Measurements from ENCODE around the gene UTRN. TPM values are rescaled to one million over a fixed set of nuclear protein-coding genes. Genes with fewer than 3 reads are reported as not detected.

UTRN gene
- total RNA-seq, 1 donor from 2014 or later, result 133 TPM

DNA sequence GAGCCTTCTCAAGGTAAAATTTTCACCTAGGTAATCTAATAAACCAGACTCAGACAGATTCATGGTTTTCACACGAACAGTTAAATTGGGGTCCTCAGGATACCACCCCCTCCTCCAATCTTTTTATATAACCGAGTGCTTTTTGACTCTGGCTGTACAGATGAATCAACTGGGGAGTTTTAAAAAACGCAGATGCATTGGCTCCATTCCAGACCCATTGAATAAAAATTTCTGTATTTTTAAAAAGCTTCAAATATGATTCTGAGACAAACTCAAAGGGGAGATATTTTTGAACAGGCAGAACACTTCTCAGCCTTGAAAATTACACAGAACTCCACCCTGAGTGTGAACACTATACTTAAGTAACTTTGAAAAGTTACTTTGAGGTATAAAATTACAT lies 7.2 kb downstream of the UTRN start:
- Mint-ChIP-seq H3K4me3 (ENCODE audit: unreplicated experiment) (no peak overlapping the region), H3K27me3 (ENCODE audit: low read depth) (no peaks in the 10 kb centered on the region), H3K36me3 (ENCODE audit: low read depth) (peaks cover 18% of the 10 kb centered on the region), H3K9me3 (ENCODE audit: low read depth) (no peaks in the 10 kb centered on the region), H3K27ac (ENCODE audit: unreplicated experiment) (peak overlapping the region; percentile 57), H3K4me1 (ENCODE audit: low read depth) (peaks cover 67% of the 10 kb centered on the region)
- no peak for DNase-seq (ENCODE audit: low spot score)
- TF ChIP-seq, protein P1, sequence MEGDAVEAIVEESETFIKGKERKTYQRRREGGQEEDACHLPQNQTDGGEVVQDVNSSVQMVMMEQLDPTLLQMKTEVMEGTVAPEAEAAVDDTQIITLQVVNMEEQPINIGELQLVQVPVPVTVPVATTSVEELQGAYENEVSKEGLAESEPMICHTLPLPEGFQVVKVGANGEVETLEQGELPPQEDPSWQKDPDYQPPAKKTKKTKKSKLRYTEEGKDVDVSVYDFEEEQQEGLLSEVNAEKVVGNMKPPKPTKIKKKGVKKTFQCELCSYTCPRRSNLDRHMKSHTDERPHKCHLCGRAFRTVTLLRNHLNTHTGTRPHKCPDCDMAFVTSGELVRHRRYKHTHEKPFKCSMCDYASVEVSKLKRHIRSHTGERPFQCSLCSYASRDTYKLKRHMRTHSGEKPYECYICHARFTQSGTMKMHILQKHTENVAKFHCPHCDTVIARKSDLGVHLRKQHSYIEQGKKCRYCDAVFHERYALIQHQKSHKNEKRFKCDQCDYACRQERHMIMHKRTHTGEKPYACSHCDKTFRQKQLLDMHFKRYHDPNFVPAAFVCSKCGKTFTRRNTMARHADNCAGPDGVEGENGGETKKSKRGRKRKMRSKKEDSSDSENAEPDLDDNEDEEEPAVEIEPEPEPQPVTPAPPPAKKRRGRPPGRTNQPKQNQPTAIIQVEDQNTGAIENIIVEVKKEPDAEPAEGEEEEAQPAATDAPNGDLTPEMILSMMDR (IDR thresholded peaks at IDR 0.05), result no peak

- DNase-seq (ENCODE audit: low spot score), result no peak
- TF ChIP-seq, protein P1 (IDR thresholded peaks at IDR 0.05), result no peak
- no peaks in the 10 kb centered on the region for H3K27me3 Mint-ChIP-seq (ENCODE audit: low read depth)
- no peak overlapping the region for H3K4me3 Mint-ChIP-seq (ENCODE audit: unreplicated experiment)
- no peaks in the 10 kb centered on the region for H3K9me3 Mint-ChIP-seq (ENCODE audit: low read depth)
- peak overlapping the region; percentile 68 for H3K27ac Mint-ChIP-seq (ENCODE audit: unreplicated experiment)
- H3K36me3 Mint-ChIP-seq (ENCODE audit: low read depth), result peaks cover 20% of the 10 kb centered on the region
- H3K4me1 Mint-ChIP-seq (ENCODE audit: low read depth), result peaks cover 66% of the 10 kb centered on the region
Measured at GRCh38 chr6:144294016-144294415, 8.9 kb downstream of the UTRN start.

- no peaks in the 10 kb centered on the region for H3K9me3 Mint-ChIP-seq (ENCODE audit: low read depth)
- H3K27ac Mint-ChIP-seq (ENCODE audit: unreplicated experiment), result no peak overlapping the region
- peaks cover 64% of the 10 kb centered on the region for H3K4me1 Mint-ChIP-seq (ENCODE audit: low read depth)
- TF ChIP-seq, protein P1 (IDR thresholded peaks at IDR 0.05), result no peak
- DNase-seq (ENCODE audit: low spot score), result no peak
- no peaks in the 10 kb centered on the region for H3K27me3 Mint-ChIP-seq (ENCODE audit: low read depth)
- H3K36me3 Mint-ChIP-seq (ENCODE audit: low read depth), result peaks cover 18% of the 10 kb centered on the region
- no peak overlapping the region for H3K4me3 Mint-ChIP-seq (ENCODE audit: unreplicated experiment)
Measured at GRCh38 chr6:144295211-144295610, 10.1 kb downstream of the UTRN start.

DNA sequence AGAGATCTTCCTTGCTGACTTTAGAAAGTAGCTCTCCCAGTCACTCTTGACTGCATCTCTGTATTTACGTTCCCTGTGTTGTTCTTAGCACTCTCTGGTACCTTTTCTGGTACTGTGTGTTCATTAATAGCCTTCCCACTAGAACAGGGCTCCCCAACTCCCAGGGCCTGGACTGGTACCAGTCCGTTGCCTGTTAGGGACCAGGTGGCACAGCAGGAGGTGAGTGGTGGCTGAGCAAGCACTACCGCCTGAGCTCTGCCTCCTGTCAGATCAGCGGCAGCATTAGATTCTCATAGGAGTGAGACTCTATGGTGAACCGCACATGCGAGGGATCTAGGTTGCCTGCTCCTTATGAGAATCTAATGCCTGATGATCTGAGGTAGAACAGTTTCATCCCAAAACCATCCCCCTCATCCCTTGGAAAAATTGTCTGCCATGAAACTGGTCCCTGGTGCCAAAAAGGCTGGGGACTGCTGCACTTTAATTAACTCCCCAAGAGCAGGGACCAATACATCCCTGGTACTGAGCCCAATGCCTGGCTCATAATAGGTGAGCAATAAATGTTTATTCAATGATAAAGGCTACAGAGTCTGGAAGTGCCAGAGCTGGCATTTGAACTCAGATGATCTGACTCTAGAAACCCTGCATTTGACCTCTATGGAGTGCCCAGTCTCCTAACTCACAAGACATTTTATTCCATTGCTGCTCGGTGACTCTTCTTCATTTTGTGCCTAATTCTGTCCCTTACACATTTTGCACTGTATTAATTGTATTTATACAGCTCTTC lies 11.0 kb downstream of the UTRN start:
- H3K36me3 Mint-ChIP-seq (ENCODE audit: low read depth), result peaks cover 12% of the 10 kb centered on the region
- H3K9me3 Mint-ChIP-seq (ENCODE audit: low read depth), result no peaks in the 10 kb centered on the region
- no peak for DNase-seq (ENCODE audit: low spot score)
- no peaks in the 10 kb centered on the region for H3K27me3 Mint-ChIP-seq (ENCODE audit: low read depth)
- H3K4me1 Mint-ChIP-seq (ENCODE audit: low read depth), result peaks cover 62% of the 10 kb centered on the region
- peak overlapping the region; percentile 18 for H3K27ac Mint-ChIP-seq (ENCODE audit: unreplicated experiment)
- TF ChIP-seq, protein P1 (IDR thresholded peaks at IDR 0.05), result no peak
- no peak overlapping the region for H3K4me3 Mint-ChIP-seq (ENCODE audit: unreplicated experiment)

- no peak for DNase-seq (ENCODE audit: low spot score)
- Mint-ChIP-seq H3K4me3 (ENCODE audit: unreplicated experiment) (no peak overlapping the region), H3K4me1 (ENCODE audit: low read depth) (peaks cover 56% of the 10 kb centered on the region), H3K27me3 (ENCODE audit: low read depth) (no peaks in the 10 kb centered on the region), H3K36me3 (ENCODE audit: low read depth) (peaks cover 12% of the 10 kb centered on the region), H3K27ac (ENCODE audit: unreplicated experiment) (peak overlapping the region; percentile 76), H3K9me3 (ENCODE audit: low read depth) (no peaks in the 10 kb centered on the region)
- TF ChIP-seq, protein P1 (IDR thresholded peaks at IDR 0.05), result no peak
Measured at GRCh38 chr6:144296973-144297372, 11.8 kb downstream of the UTRN start.

All from chondrocyte (in vitro differentiated cells).